ENCODE measurements around the gene NRXN3.

GRCh38 chr14:79602045-79602444, 1431.9 kb downstream of the NRXN3 start:
- TF ChIP-seq CTCF (IDR thresholded peaks at IDR 0.05; ENCODE audit: poor library complexity) (no peak), EZH2 (IDR thresholded peaks at IDR 0.05; ENCODE audit: borderline replicate concordance) (no peak), EZH2phosphoT487 (IDR thresholded peaks at IDR 0.05; ENCODE audit: low read depth, severe bottlenecking, unreplicated experiment) (no peak)
